Vagina (tissue), 2 donors: ENCODE results near the gene NAT10. TPM values are rescaled to one million over a fixed set of nuclear protein-coding genes. Genes with fewer than 3 reads are reported as not detected.

ENCODE experiments used
- DNase-seq, 2 donors: peaks; one replicate each; pipeline ENCODE4 v3.0.0-alpha.2; 2017; ENCODE audit errors: extremely low spot score in 2 of 2
- H3K27ac ChIP-seq: fragments of 200-600 bp; sonication (generic); one replicate; pipeline ENCODE4 v1.5.1; 2019
- H3K27me3 ChIP-seq: fragments of 200-600 bp; sonication (generic); one replicate; pipeline ENCODE4 v1.5.1; 2019
- H3K36me3 ChIP-seq, 2 donors: fragments of 200-600 bp; sonication (generic); one replicate each; pipeline ENCODE4 v1.5.1; 2017 to 2019
- H3K4me1 ChIP-seq: fragments of 200-600 bp; sonication (generic); one replicate; pipeline ENCODE4 v1.5.1; 2019
- H3K4me3 ChIP-seq, 2 donors: fragments of 200-600 bp; sonication (generic); 1 replicate in 1 of 2; 2 replicates in 1 of 2; pipeline ENCODE4 v1.5.1; 2016 to 2019
- H3K9me3 ChIP-seq: fragments of 200-600 bp; sonication (generic); one replicate; pipeline ENCODE4 v1.5.1; 2019
- CTCF ChIP-seq, 3 experiments: fragments of 450-650 bp in 2 of 3; fragments of 200-600 bp in 1 of 3; sonication (generic) in 1 of 3; IDR thresholded peaks; one replicate each; pipeline ENCODE4 v1.5.1; 2017 to 2019; ENCODE audit warnings: antibody characterized with exemption in 3 of 3, mild to moderate bottlenecking in 2 of 3, moderate library complexity in 2 of 3
- POLR2A ChIP-seq, 2 donors: fragments of 450-650 bp; IDR thresholded peaks; one replicate each; pipeline ENCODE4 v1.6.1; 2017; ENCODE audit warnings: antibody characterized with exemption in 2 of 2, mild to moderate bottlenecking in 2 of 2, moderate library complexity in 2 of 2
- POLR2AphosphoS5 ChIP-seq, 2 donors: sonication (generic); formaldehyde crosslinking; IDR thresholded peaks; one replicate each; pipeline ENCODE4 v1.9.0; 2017; ENCODE audit warnings: antibody characterized with exemption in 2 of 2, mild to moderate bottlenecking in 2 of 2, low read depth in 1 of 2; ENCODE audit not compliant: insufficient read depth in 1 of 2
- intact Hi-C: fragments of 100-400 bp; cut with DNase I; formaldehyde crosslinking; loops from one replicate; pipeline ENCODE4 v1.15.1; 2023
- total RNA-seq: library from RNA; depleted of rRNA; stranded (reverse); fragments of >200 nt; gene quantifications from one replicate; pipeline ENCODE4 v1.2.3, GENCODE V29; 2016

Gene NAT10
- total RNA-seq, 1 donor from 2014 or later, result 24.8 TPM

- TF ChIP-seq CTCF (IDR thresholded peaks at IDR 0.05), result no peak
Measured at GRCh38 chr11:34185926-34186841, 80.8 kb downstream of the NAT10 start.

GRCh38 chr11:34188181-34188580, 82.8 kb downstream of the NAT10 start:
- intact Hi-C loops, result no loop called here
- Histone ChIP-seq H3K27ac (no peak overlapping the region), H3K27me3 (no peaks in the 10 kb centered on the region), H3K36me3 (no peaks in the 10 kb centered on the region), H3K4me1 (peaks cover 24% of the 10 kb centered on the region), H3K4me3 (no peak overlapping the region), H3K9me3 (no peaks in the 10 kb centered on the region)
- TF ChIP-seq CTCF (IDR thresholded peaks at IDR 0.05) (no peak), POLR2AphosphoS5 (IDR thresholded peaks at IDR 0.05; ENCODE audit: insufficient read depth in 1 of 2, low read depth in 1 of 2) (no peak)
- no peak for DNase-seq

More at GRCh38 chr11:34185926-34186841, 80.8 kb downstream of the NAT10 start:
- Histone ChIP-seq H3K4me1 (peaks cover 8% of the 10 kb centered on the region), H3K27me3 (no peaks in the 10 kb centered on the region), H3K9me3 (no peaks in the 10 kb centered on the region), H3K27ac (no peak overlapping the region), H3K4me3 (no peak overlapping the region), H3K36me3 (no peaks in the 10 kb centered on the region)
- no peak for DNase-seq
- intact Hi-C loops, result no loop called here

GRCh38 chr11:34189191-34189590, 83.8 kb downstream of the NAT10 start:
- H3K27ac ChIP-seq, result no peak overlapping the region
- TF ChIP-seq POLR2AphosphoS5 (IDR thresholded peaks at IDR 0.05; ENCODE audit: insufficient read depth in 1 of 2, low read depth in 1 of 2) (no peak), CTCF (IDR thresholded peaks at IDR 0.05) (no peak), POLR2A (IDR thresholded peaks at IDR 0.05) (no peak)
- no peak overlapping the region for H3K4me3 ChIP-seq
- DNase-seq, result no peak
- intact Hi-C loops, result no loop called here
- H3K27me3 ChIP-seq, result no peaks in the 10 kb centered on the region
- no peaks in the 10 kb centered on the region for H3K9me3 ChIP-seq
- peaks cover 34% of the 10 kb centered on the region for H3K4me1 ChIP-seq
- no peaks in the 10 kb centered on the region for H3K36me3 ChIP-seq

GRCh38 chr11:34190192-34191139, 85.0 kb downstream of the NAT10 start:
- no peaks in the 10 kb centered on the region for H3K9me3 ChIP-seq
- H3K4me1 ChIP-seq, result peaks cover 34% of the 10 kb centered on the region
- H3K4me3 ChIP-seq, result no peak overlapping the region
- TF ChIP-seq CTCF (IDR thresholded peaks at IDR 0.05) (no peak), POLR2A (IDR thresholded peaks at IDR 0.05) (no peak), POLR2AphosphoS5 (IDR thresholded peaks at IDR 0.05; ENCODE audit: insufficient read depth in 1 of 2, low read depth in 1 of 2) (no peak)
- no peaks in the 10 kb centered on the region for H3K27me3 ChIP-seq
- no peaks in the 10 kb centered on the region for H3K36me3 ChIP-seq
- intact Hi-C loops, result no loop called here
- H3K27ac ChIP-seq, result no peak overlapping the region
- DNase-seq, result no peak
